Measurements from ENCODE around the gene SHH. TPM values are rescaled to one million over a fixed set of nuclear protein-coding genes. Genes with fewer than 3 reads are reported as not detected.

SHH gene
- total RNA-seq, 2 donors from 2014 or later, result 0.32 to 1.2 TPM

DNA sequence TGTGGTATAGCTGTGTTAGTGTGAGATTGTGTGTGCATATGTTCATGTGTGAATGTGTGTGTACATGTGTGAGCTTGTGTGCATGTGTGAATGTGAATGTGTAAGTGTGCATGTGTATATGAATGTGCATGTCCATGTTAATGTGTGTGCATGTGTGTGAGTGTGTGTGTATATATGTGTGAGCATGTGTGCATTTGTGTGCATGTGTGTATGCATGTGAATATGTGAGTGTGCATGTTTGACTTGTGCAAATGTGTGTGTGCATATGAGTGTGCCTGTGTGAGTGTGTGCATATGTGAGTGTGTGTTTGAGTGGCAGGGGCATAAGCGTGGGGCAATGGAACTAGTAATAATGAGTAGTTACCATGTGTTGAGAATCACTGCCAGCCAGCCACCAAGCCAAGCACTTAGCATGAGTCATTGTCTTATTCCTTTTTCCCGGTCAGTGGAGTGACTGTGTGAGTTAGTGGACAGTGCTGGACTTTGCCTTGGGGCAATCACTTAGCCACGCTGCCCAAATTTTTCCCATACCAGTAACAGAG, 46.3 kb upstream of the SHH start:
- H3K27ac ChIP-seq, result no peak overlapping the region
- H3K36me3 ChIP-seq, result no peaks in the 10 kb centered on the region
- H3K4me3 ChIP-seq, result no peak overlapping the region
- no peak for DNase-seq (ENCODE audit: low spot score)
- 82% methylated on average over 3 of the region's 3 CpGs for WGBS
- H3K9me3 ChIP-seq, result no peaks in the 10 kb centered on the region
- intact Hi-C loops (cut with DNase I), result no loop called here
- TF ChIP-seq POLR2AphosphoS5 (IDR thresholded peaks at IDR 0.05) (no peak), CTCF (IDR thresholded peaks at IDR 0.05) (no peak), POLR2A (IDR thresholded peaks at IDR 0.05) (no peak)
- no peaks in the 10 kb centered on the region for H3K4me1 ChIP-seq (replicated peaks)
- H3K27me3 ChIP-seq (replicated peaks; ENCODE audit: insufficient read depth), result peaks cover 3% of the 10 kb centered on the region

GRCh38 chr7:155857141-155857540, 44.9 kb upstream of the SHH start:
- Histone ChIP-seq H3K4me3 (no peak overlapping the region), H3K36me3 (no peaks in the 10 kb centered on the region), H3K4me1 (replicated peaks) (no peaks in the 10 kb centered on the region), H3K9me3 (no peaks in the 10 kb centered on the region), H3K27ac (no peak overlapping the region), H3K27me3 (replicated peaks; ENCODE audit: insufficient read depth) (no peaks in the 10 kb centered on the region)
- no peak for DNase-seq (ENCODE audit: low spot score)
- TF ChIP-seq POLR2A (IDR thresholded peaks at IDR 0.05), result no peak
- TF ChIP-seq POLR2AphosphoS5 (IDR thresholded peaks at IDR 0.05), result no peak
- intact Hi-C loops (cut with DNase I), result no loop called here
- 91% methylated on average over 3 of the region's 3 CpGs for WGBS

DNA sequence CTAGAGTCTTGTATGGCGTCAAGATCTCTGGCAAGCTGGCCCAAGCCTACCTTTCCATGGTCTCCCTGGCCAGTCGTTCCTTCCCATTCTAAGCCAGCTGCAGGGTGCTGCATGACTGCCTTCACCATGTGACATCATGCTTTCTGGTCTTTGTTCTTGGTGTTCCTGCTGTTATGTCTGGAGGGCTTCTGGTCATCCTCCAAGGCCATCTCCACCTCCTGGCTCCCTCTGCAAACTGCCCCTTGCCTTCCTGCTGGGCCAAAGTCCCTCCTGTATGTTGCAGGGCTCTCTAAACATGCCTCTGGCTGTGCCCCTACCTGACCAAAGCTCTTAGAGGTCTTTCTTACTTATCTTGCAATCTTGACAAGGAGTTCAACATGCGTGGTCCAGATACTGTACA, 44.4 kb upstream of the SHH start:
- TF ChIP-seq CTCF (IDR thresholded peaks at IDR 0.05) (no peak), POLR2A (IDR thresholded peaks at IDR 0.05) (no peak), POLR2AphosphoS5 (IDR thresholded peaks at IDR 0.05) (no peak)
- Histone ChIP-seq H3K27ac (no peak overlapping the region), H3K4me1 (replicated peaks) (no peaks in the 10 kb centered on the region), H3K9me3 (no peaks in the 10 kb centered on the region), H3K27me3 (replicated peaks; ENCODE audit: insufficient read depth) (no peaks in the 10 kb centered on the region), H3K36me3 (no peaks in the 10 kb centered on the region), H3K4me3 (no peak overlapping the region)
- WGBS, result 87% methylated on average over 3 of the region's 3 CpGs
- intact Hi-C loops (cut with DNase I), result no loop called here
- DNase-seq (ENCODE audit: low spot score), result no peak

- H3K27ac ChIP-seq, result no peak overlapping the region
- H3K36me3 ChIP-seq, result no peaks in the 10 kb centered on the region
- no peak overlapping the region for H3K4me3 ChIP-seq
- no peaks in the 10 kb centered on the region for H3K9me3 ChIP-seq
- intact Hi-C loops (cut with DNase I), result no loop called here
- no peaks in the 10 kb centered on the region for H3K27me3 ChIP-seq (replicated peaks; ENCODE audit: insufficient read depth)
- no peaks in the 10 kb centered on the region for H3K4me1 ChIP-seq (replicated peaks)
- TF ChIP-seq CTCF (IDR thresholded peaks at IDR 0.05) (no peak), POLR2A (IDR thresholded peaks at IDR 0.05) (no peak), POLR2AphosphoS5 (IDR thresholded peaks at IDR 0.05) (no peak)
- DNase-seq (ENCODE audit: low spot score), result no peak
- WGBS, result 85% methylated on average over 5 of the region's 5 CpGs
Measured at GRCh38 chr7:155852426-155853301, 40.4 kb upstream of the SHH start.

GRCh38 chr7:155851892-155852291, 39.6 kb upstream of the SHH start:
- Histone ChIP-seq H3K36me3 (no peaks in the 10 kb centered on the region), H3K27me3 (replicated peaks; ENCODE audit: insufficient read depth) (no peaks in the 10 kb centered on the region), H3K27ac (no peak overlapping the region), H3K4me3 (no peak overlapping the region), H3K9me3 (no peaks in the 10 kb centered on the region), H3K4me1 (replicated peaks) (no peaks in the 10 kb centered on the region)
- intact Hi-C loops (cut with DNase I), result no loop called here
- TF ChIP-seq CTCF (IDR thresholded peaks at IDR 0.05), result no peak
- no peak for TF ChIP-seq POLR2A (IDR thresholded peaks at IDR 0.05)
- TF ChIP-seq POLR2AphosphoS5 (IDR thresholded peaks at IDR 0.05), result no peak
- no peak for DNase-seq (ENCODE audit: low spot score)
- 67% methylated on average over 5 of the region's 5 CpGs for WGBS

Measured in prostate gland (tissue), 2 donors.